IMR-90 (cell line): ENCODE results near the gene RELT. TPM values are rescaled to one million over a fixed set of nuclear protein-coding genes. Genes with fewer than 3 reads are reported as not detected.

Source experiments
- ATAC-seq: fragments of 200-7000 bp; cut with Tn5 transposase; 2 replicates; pipeline ENCODE4 v1.9.1; 2020; ENCODE audit warnings: low read depth, mild to moderate bottlenecking, moderate library complexity
- BruUV-seq: library from RNA; stranded (reverse); fragments of 400-500 nt; replicated peaks from 2 replicates; lab custom pipeline; 2021; lab: Mats Ljungman, UMichigan
- CTCF ChIA-PET: fragments of 300-600 bp; formaldehyde crosslinking; extraction: SDS; loops from one replicate; lab custom pipeline; 2021; ENCODE audit warnings: antibody characterized with exemption; lab: Yijun Ruan, JAX
- POLR2A ChIA-PET: fragments of 300-600 bp; sonication (Branson Sonifier 250); formaldehyde crosslinking; loops from one replicate; lab custom pipeline; 2022; ENCODE audit warnings: antibody characterized with exemption; ENCODE audit not compliant: unreplicated experiment; lab: Charles Lee
- DNase-seq: peaks from one replicate; pipeline ENCODE4 v3.0.0; 2013
- H2AFZ ChIP-seq: replicated peaks from 2 replicates; pipeline ENCODE3; 2013; ENCODE audit warnings: low read length, mild to moderate bottlenecking; ENCODE audit not compliant: poor library complexity
- H2AK5ac ChIP-seq: 2 replicates; pipeline ENCODE4 v1.6.1; 2013; ENCODE audit warnings: low read depth, low read length, inconsistent platforms
- H2AK9ac ChIP-seq: replicated peaks from 2 replicates; pipeline ENCODE3; 2013; ENCODE audit warnings: mild to moderate bottlenecking, low read depth, low read length, moderate library complexity; ENCODE audit not compliant: poor library complexity
- H2BK120ac ChIP-seq: 2 replicates; pipeline ENCODE4 v1.6.1; 2013; ENCODE audit warnings: low read depth, low read length, inconsistent platforms
- H2BK15ac ChIP-seq: 3 replicates; pipeline ENCODE4 v1.6.1; 2013; ENCODE audit warnings: low read depth, low read length, inconsistent platforms
- H2BK20ac ChIP-seq: 2 replicates; pipeline ENCODE4 v1.6.1; 2013; ENCODE audit warnings: low read depth, mild to moderate bottlenecking, inconsistent platforms, low read length, moderate library complexity
- H2BK5ac ChIP-seq: 2 replicates; pipeline ENCODE4 v1.6.1; 2013; ENCODE audit warnings: mild to moderate bottlenecking, low read depth, low read length, inconsistent platforms; ENCODE audit not compliant: poor library complexity, severe bottlenecking
- H3K14ac ChIP-seq: replicated peaks from 2 replicates; pipeline ENCODE4 v1.6.1; 2013; ENCODE audit warnings: low read depth, low read length, inconsistent platforms
- H3K18ac ChIP-seq: 2 replicates; pipeline ENCODE4 v1.6.1; 2013; ENCODE audit warnings: low read depth, low read length, control low read depth
- H3K23ac ChIP-seq: 2 replicates; pipeline ENCODE4 v1.6.1; 2013; ENCODE audit warnings: low read depth, low read length, inconsistent platforms
- H3K27ac ChIP-seq: 2 replicates; pipeline ENCODE4 v1.5.1; 2013; ENCODE audit warnings: mild to moderate bottlenecking, control low read depth, low read length; ENCODE audit not compliant: insufficient read depth
- H3K27me3 ChIP-seq: 2 replicates; pipeline ENCODE4 v1.6.1; 2013; ENCODE audit warnings: low read length; ENCODE audit not compliant: control insufficient read depth, insufficient read depth
- H3K36me3 ChIP-seq: 2 replicates; pipeline ENCODE4 v1.6.1; 2013; ENCODE audit warnings: low read length, mixed read lengths; ENCODE audit not compliant: control insufficient read depth, insufficient read depth
- H3K4ac ChIP-seq: 2 replicates; pipeline ENCODE4 v1.6.1; 2013; ENCODE audit warnings: low read depth, low read length, inconsistent platforms
- H3K4me1 ChIP-seq: 2 replicates; pipeline ENCODE4 v1.6.1; 2013; ENCODE audit warnings: low read length, mixed read lengths; ENCODE audit not compliant: control insufficient read depth, insufficient read depth
- H3K4me2 ChIP-seq: 2 replicates; pipeline ENCODE4 v1.6.1; 2013; ENCODE audit warnings: low read depth, mild to moderate bottlenecking, control low read depth, low read length, moderate library complexity
- H3K4me3 ChIP-seq: 2 replicates; pipeline ENCODE4 v1.5.1; 2013; ENCODE audit warnings: low read depth, mild to moderate bottlenecking, control low read depth, low read length, moderate library complexity; ENCODE audit not compliant: insufficient read depth
- H3K56ac ChIP-seq: 2 replicates; pipeline ENCODE4 v1.6.1; 2013; ENCODE audit warnings: low read length, inconsistent platforms; ENCODE audit not compliant: insufficient read depth; ENCODE audit errors: extremely low read depth
- H3K79me1 ChIP-seq, 2 experiments: 2 replicates each; pipeline ENCODE4 v1.6.1; 2013; ENCODE audit warnings: low read length in 2 of 2, inconsistent platforms in 1 of 2, low read depth in 1 of 2
- H3K9ac ChIP-seq: 2 replicates; pipeline ENCODE4 v1.6.1; 2013; ENCODE audit warnings: low read depth, low read length, control low read depth
- H3K9me1 ChIP-seq: 2 replicates; pipeline ENCODE4 v1.6.1; 2013; ENCODE audit warnings: low read length, inconsistent platforms; ENCODE audit not compliant: insufficient read depth
- H3K9me3 ChIP-seq: 2 replicates; pipeline ENCODE4 v1.6.1; 2013; ENCODE audit warnings: low read length; ENCODE audit not compliant: control insufficient read depth, insufficient read depth
- H4K20me1 ChIP-seq: 2 replicates; pipeline ENCODE4 v1.6.1; 2013; ENCODE audit warnings: low read length, inconsistent platforms; ENCODE audit not compliant: insufficient read depth
- H4K5ac ChIP-seq: 2 replicates; pipeline ENCODE4 v1.6.1; 2013; ENCODE audit warnings: mild to moderate bottlenecking, low read depth, low read length, control low read depth
- H4K8ac ChIP-seq, 2 experiments: 2 replicates each; pipeline ENCODE4 v1.6.1; 2013; ENCODE audit warnings: low read depth in 2 of 2, low read length in 2 of 2, control low read depth in 1 of 2, inconsistent platforms in 1 of 2
- H4K91ac ChIP-seq: 2 replicates; pipeline ENCODE4 v1.6.1; 2013; ENCODE audit warnings: low read depth, low read length, inconsistent platforms; ENCODE audit not compliant: insufficient read depth
- BHLHE40 ChIP-seq: fragments of 150-350 bp; IDR thresholded peaks from 2 replicates; pipeline ENCODE4 v1.6.1; 2016; ENCODE audit warnings: mild to moderate bottlenecking, low read depth, low read length
- CEBPB ChIP-seq: IDR thresholded peaks from 2 replicates; pipeline ENCODE4 v1.6.1; 2012; ENCODE audit warnings: low read depth, low read length, improper control_type of control experiment
- CHD1 ChIP-seq: IDR thresholded peaks from 2 replicates; pipeline ENCODE4 v1.6.1; 2012; ENCODE audit warnings: low read depth, low read length, improper control_type of control experiment
- ELK1 ChIP-seq: fragments of 150-350 bp; IDR thresholded peaks from 2 replicates; pipeline ENCODE4 v1.6.1; 2016; ENCODE audit warnings: low read depth, mild to moderate bottlenecking, low read length, moderate library complexity, borderline replicate concordance
- FOS ChIP-seq: fragments of 150-350 bp; IDR thresholded peaks from 2 replicates; pipeline ENCODE4 v1.6.1; 2016; ENCODE audit warnings: low read depth, low read length
- MAFK ChIP-seq: IDR thresholded peaks from 2 replicates; pipeline ENCODE4 v1.6.1; 2012; ENCODE audit warnings: low read depth, low read length, improper control_type of control experiment
- MAZ ChIP-seq: IDR thresholded peaks from 2 replicates; pipeline ENCODE4 v1.6.1; 2012; ENCODE audit warnings: low read depth, mild to moderate bottlenecking, low read length, improper control_type of control experiment, moderate library complexity, borderline replicate concordance
- MXI1 ChIP-seq: IDR thresholded peaks from 2 replicates; pipeline ENCODE4 v1.6.1; 2012; ENCODE audit warnings: low read depth, mild to moderate bottlenecking, low read length, moderate library complexity, borderline replicate concordance
- NFE2L2 ChIP-seq: fragments of 150-350 bp; IDR thresholded peaks from 2 replicates; pipeline ENCODE4 v1.6.1; 2016; ENCODE audit warnings: low read depth, mild to moderate bottlenecking, low read length
- POLR2A ChIP-seq: IDR thresholded peaks from 2 replicates; pipeline ENCODE4 v1.6.1; 2012; ENCODE audit warnings: mild to moderate bottlenecking, low read depth, low read length
- RAD21 ChIP-seq: IDR thresholded peaks from 2 replicates; pipeline ENCODE4 v1.6.1; 2012; ENCODE audit warnings: low read length, improper control_type of control experiment
- RFX5 ChIP-seq: IDR thresholded peaks from 2 replicates; pipeline ENCODE4 v1.8.0; 2012; ENCODE audit warnings: low read depth, mild to moderate bottlenecking, low read length, moderate library complexity
- SMC3 ChIP-seq: fragments of 150-350 bp; IDR thresholded peaks from 2 replicates; pipeline ENCODE4 v1.6.1; 2016; ENCODE audit warnings: low read depth, mild to moderate bottlenecking, antibody characterized with exemption, low read length, moderate library complexity
- WGBS, 2 experiments: methylation state at CpG; one replicate each; pipeline versions ENCODE4 v1.1.5 to v1.1.7; 2013; ENCODE audit warnings: missing lambda C conversion rate in 2 of 2; ENCODE audit not compliant: insufficient read length in 1 of 2; ENCODE audit errors: extremely low coverage in 2 of 2; 5-methylcytosine and 5-hydroxymethylcytosine counted together
- dilution Hi-C: fragments of 300-500 bp; cut with HindIII; formaldehyde crosslinking; loops from one replicate; pipeline ENCODE4 v1.14.3; 2018; ENCODE audit warnings: low sequenced_read_pairs; ENCODE audit not compliant: unreplicated experiment
- in situ Hi-C: fragments of 300-500 bp; cut with MboI; formaldehyde crosslinking; loops from 3 replicates; pipeline ENCODE4 v1.14.3; 2019; ENCODE audit warnings: low sequenced_read_pairs, inconsistent platforms, mixed read lengths
- intact Hi-C: fragments of 100-400 bp; cut with micrococcal nuclease; formaldehyde crosslinking; loops from 2 replicates; pipeline ENCODE4 v1.10.0; 2022
- polyA plus RNA-seq, 3 experiments: library from polyadenylated mRNA; depleted of rRNA; stranded (reverse); fragments of >200 nt; gene quantifications; 2 replicates each; pipeline ENCODE4 v1.2.3, GENCODE V29; 2012; ENCODE audit warnings: low replicate concordance in 1 of 3
- total RNA-seq: library from RNA; depleted of rRNA; stranded (reverse); fragments of >200 nt; gene quantifications from 2 replicates; pipeline ENCODE4 v1.2.3, GENCODE V29; 2012
- TF ChIP-seq, protein P1 (sequence below): fragments of 150-350 bp; IDR thresholded peaks from 2 replicates; pipeline ENCODE4 v1.6.1; 2017; ENCODE audit warnings: mild to moderate bottlenecking, antibody characterized with exemption, low read length, low read depth
- TF ChIP-seq, protein P2 (sequence below): conservative IDR thresholded peaks from 2 replicates; pipeline ENCODE4 v1.5.1; 2012; ENCODE audit warnings: mild to moderate bottlenecking, low read depth, low read length, improper control_type of control experiment

Gene RELT
- total and polyA plus RNA-seq, 2 of the 4 experiments (the other 2 are of a cell fraction): 2.3 to 5.3 TPM

- ChIA-PET POLR2A (no interaction called here), CTCF (interaction anchor here (1.8 kb wide), 1 partner anchor 11 kb away, joined by 9 read pairs; no protein-coding TSS in a partner anchor)
- peaks cover 6% of the 10 kb centered on the region; the same call in 1 of the 2 replicates for H3K36me3 ChIP-seq
- H3K56ac ChIP-seq: no peak overlapping the region
- peaks cover 8% of the 10 kb centered on the region; the same call in 1 of the 2 replicates for H3K9me1 ChIP-seq
- no peak overlapping the region for H3K18ac ChIP-seq
- TF ChIP-seq CHD1 (no peak), FOS (no peak), SMC3 (no peak), RFX5 (no peak), ELK1 (no peak), RAD21 (no peak), MAFK (no peak), BHLHE40 (no peak), NFE2L2 (no peak), CEBPB (no peak), MAZ (no peak), MXI1 (no peak), POLR2A (no peak)
- TF ChIP-seq, protein P1, sequence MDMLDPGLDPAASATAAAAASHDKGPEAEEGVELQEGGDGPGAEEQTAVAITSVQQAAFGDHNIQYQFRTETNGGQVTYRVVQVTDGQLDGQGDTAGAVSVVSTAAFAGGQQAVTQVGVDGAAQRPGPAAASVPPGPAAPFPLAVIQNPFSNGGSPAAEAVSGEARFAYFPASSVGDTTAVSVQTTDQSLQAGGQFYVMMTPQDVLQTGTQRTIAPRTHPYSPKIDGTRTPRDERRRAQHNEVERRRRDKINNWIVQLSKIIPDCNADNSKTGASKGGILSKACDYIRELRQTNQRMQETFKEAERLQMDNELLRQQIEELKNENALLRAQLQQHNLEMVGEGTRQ: no peak
- TF ChIP-seq, protein P2, sequence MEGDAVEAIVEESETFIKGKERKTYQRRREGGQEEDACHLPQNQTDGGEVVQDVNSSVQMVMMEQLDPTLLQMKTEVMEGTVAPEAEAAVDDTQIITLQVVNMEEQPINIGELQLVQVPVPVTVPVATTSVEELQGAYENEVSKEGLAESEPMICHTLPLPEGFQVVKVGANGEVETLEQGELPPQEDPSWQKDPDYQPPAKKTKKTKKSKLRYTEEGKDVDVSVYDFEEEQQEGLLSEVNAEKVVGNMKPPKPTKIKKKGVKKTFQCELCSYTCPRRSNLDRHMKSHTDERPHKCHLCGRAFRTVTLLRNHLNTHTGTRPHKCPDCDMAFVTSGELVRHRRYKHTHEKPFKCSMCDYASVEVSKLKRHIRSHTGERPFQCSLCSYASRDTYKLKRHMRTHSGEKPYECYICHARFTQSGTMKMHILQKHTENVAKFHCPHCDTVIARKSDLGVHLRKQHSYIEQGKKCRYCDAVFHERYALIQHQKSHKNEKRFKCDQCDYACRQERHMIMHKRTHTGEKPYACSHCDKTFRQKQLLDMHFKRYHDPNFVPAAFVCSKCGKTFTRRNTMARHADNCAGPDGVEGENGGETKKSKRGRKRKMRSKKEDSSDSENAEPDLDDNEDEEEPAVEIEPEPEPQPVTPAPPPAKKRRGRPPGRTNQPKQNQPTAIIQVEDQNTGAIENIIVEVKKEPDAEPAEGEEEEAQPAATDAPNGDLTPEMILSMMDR: no peak
- H2BK5ac ChIP-seq: no peak overlapping the region
- H4K8ac ChIP-seq: no peak overlapping the region
- no peak overlapping the region for H2BK120ac ChIP-seq
- H3K27ac ChIP-seq: no peak overlapping the region
- peaks cover 100% of the 10 kb centered on the region for H4K20me1 ChIP-seq
- H2AK9ac ChIP-seq: no peak overlapping the region
- no CpG with 5 or more reads among the region's 3 CpGs for WGBS, 2 experiments
- ATAC-seq: no peak
- 0 out of 2 replicates have a peak overlapping the region, but pooled peaks have one; percentile 4 for H2AK5ac ChIP-seq
- H3K4me2 ChIP-seq: no peak overlapping the region
- H3K9ac ChIP-seq: no peak overlapping the region
- dilution Hi-C loops (no loop called here), in situ Hi-C loops (no loop called here), intact Hi-C loops (no loop called here)
- H2AFZ ChIP-seq: no peak overlapping the region
- H3K14ac ChIP-seq: no peak overlapping the region
- peaks cover 22% of the 10 kb centered on the region for H3K4me1 ChIP-seq
- no TSS peak for BruUV-seq
- no peaks in the 10 kb centered on the region for H3K27me3 ChIP-seq
- H2BK15ac ChIP-seq: no peak overlapping the region
- no peak overlapping the region for H3K4me3 ChIP-seq
- no peak overlapping the region for H2BK20ac ChIP-seq
- H3K79me1 ChIP-seq: peaks cover 20 to 89% of the 10 kb centered on the region in 2 experiments
- H4K5ac ChIP-seq: no peak overlapping the region
- H3K9me3 ChIP-seq: no peaks in the 10 kb centered on the region
- no peak overlapping the region for H3K23ac ChIP-seq
- H3K4ac ChIP-seq: no peak overlapping the region
- DNase-seq: no peak
- no peak overlapping the region for H4K91ac ChIP-seq
Observed at GRCh38 chr11:73340164-73340563, 36.0 kb upstream of the RELT start.
